Neural progenitor cell (in vitro differentiated cells): ENCODE data around the gene ADH1C. TPM values are rescaled to one million over a fixed set of nuclear protein-coding genes. Genes with fewer than 3 reads are reported as not detected.

Experiments used
- DNase-seq: peaks from one replicate; pipeline ENCODE4 v3.0.0-alpha.2; 2016; ENCODE audit warnings: low spot score
- H2AFZ ChIP-seq: fragments of 200-600 bp; sonication (generic); replicated peaks from 2 replicates; pipeline ENCODE4 v1.6.1; 2016; ENCODE audit warnings: antibody characterized with exemption
- H3F3A ChIP-seq: fragments of 200-600 bp; sonication (generic); 2 replicates; pipeline ENCODE4 v1.6.1; 2016; ENCODE audit warnings: antibody characterized with exemption, low read depth
- H3K27ac ChIP-seq: fragments of 200-600 bp; sonication (generic); 2 replicates; pipeline ENCODE4 v1.5.1; 2016; ENCODE audit warnings: mild to moderate bottlenecking
- H3K27me3 ChIP-seq: fragments of 200-600 bp; sonication (generic); 2 replicates; pipeline ENCODE4 v1.6.1; 2016; ENCODE audit warnings: mild to moderate bottlenecking, moderate library complexity
- H3K36me3 ChIP-seq: fragments of 200-600 bp; sonication (generic); 2 replicates; pipeline ENCODE4 v1.5.1; 2016
- H3K4me1 ChIP-seq: fragments of 200-600 bp; sonication (generic); 2 replicates; pipeline ENCODE4 v1.6.1; 2016; ENCODE audit warnings: mixed run types
- H3K4me2 ChIP-seq: fragments of 200-600 bp; sonication (generic); 2 replicates; pipeline ENCODE4 v1.6.1; 2016
- H3K4me3 ChIP-seq: fragments of 200-600 bp; sonication (generic); 2 replicates; pipeline ENCODE4 v1.5.1; 2016
- H3K79me2 ChIP-seq: fragments of 200-600 bp; sonication (generic); 2 replicates; pipeline ENCODE4 v1.6.1; 2016; ENCODE audit warnings: low read depth
- H3K9ac ChIP-seq: fragments of 200-600 bp; sonication (generic); 2 replicates; pipeline ENCODE4 v1.6.1; 2016
- H3K9me3 ChIP-seq: fragments of 200-600 bp; sonication (generic); 2 replicates; pipeline ENCODE4 v1.5.1; 2016; ENCODE audit warnings: low read depth
- H4K20me1 ChIP-seq: fragments of 200-600 bp; sonication (generic); 2 replicates; pipeline ENCODE4 v1.6.1; 2016; ENCODE audit warnings: low read depth
- H3K27ac Mint-ChIP-seq: 3 replicates; pipeline ENCODE4 v1.8.0; 2021; ENCODE audit warnings: mixed read lengths
- H3K27me3 Mint-ChIP-seq: 2 replicates; pipeline ENCODE4 v1.8.0; 2022; ENCODE audit warnings: low read depth, mild to moderate bottlenecking, inconsistent platforms, moderate library complexity, mixed read lengths; ENCODE audit not compliant: insufficient read depth
- H3K36me3 Mint-ChIP-seq: 3 replicates; pipeline ENCODE4 v1.8.0; 2021; ENCODE audit warnings: mixed read lengths
- H3K4me1 Mint-ChIP-seq: 3 replicates; pipeline ENCODE4 v1.8.0; 2021; ENCODE audit warnings: mixed read lengths
- H3K4me3 Mint-ChIP-seq: 3 replicates; pipeline ENCODE4 v1.8.0; 2021; ENCODE audit warnings: mild to moderate bottlenecking, moderate library complexity, mixed read lengths
- H3K9me3 Mint-ChIP-seq: 3 replicates; pipeline ENCODE4 v1.8.0; 2020; ENCODE audit warnings: mixed read lengths
- EZH2 ChIP-seq: fragments of 200-600 bp; sonication (generic); IDR thresholded peaks from 2 replicates; pipeline ENCODE4 v1.6.1; 2017; ENCODE audit warnings: antibody characterized with exemption, mild to moderate bottlenecking, moderate library complexity
- EZH2phosphoT487 ChIP-seq: fragments of 200-600 bp; sonication (generic); IDR thresholded peaks from 2 replicates; pipeline ENCODE4 v1.6.1; 2017; ENCODE audit warnings: antibody characterized with exemption
- total RNA-seq: library from RNA; depleted of rRNA; stranded (reverse); fragments of >200 nt; gene quantifications from 2 replicates; pipeline ENCODE4 v1.2.3, GENCODE V29; 2015; ENCODE audit warnings: low replicate concordance
- TF ChIP-seq, protein P1 (sequence below): fragments of 200-600 bp; sonication (generic); IDR thresholded peaks from 2 replicates; pipeline ENCODE4 v1.5.1; 2017; ENCODE audit warnings: antibody characterized with exemption, mild to moderate bottlenecking

Gene ADH1C
- total RNA-seq, 1 donor from 2014 or later, result not detected

DNA sequence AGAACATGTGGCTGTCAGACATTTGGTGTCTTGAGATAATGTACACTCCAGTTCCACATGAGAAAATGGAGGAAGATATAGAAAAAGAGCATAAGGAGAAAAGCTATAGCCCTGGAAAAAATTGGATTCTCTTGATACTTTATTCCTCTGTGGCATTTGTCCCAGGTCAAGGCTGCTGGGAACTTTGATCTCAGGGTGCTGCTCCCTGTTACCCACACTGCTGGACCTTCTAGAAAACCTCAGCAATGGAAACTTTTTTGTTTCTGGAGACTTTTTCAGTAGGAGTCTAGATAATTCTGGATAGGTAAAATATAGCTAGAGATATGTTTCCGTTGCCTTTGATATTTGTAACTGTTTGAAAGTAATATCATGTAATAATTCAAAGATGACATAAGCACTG, 11.1 kb downstream of the ADH1C start:
- Histone ChIP-seq H4K20me1 (no peaks in the 10 kb centered on the region), H3F3A (no peaks in the 10 kb centered on the region), H2AFZ (no peak overlapping the region), H3K4me3 (no peak overlapping the region), H3K27ac (no peak overlapping the region), H3K4me1 (no peaks in the 10 kb centered on the region), H3K9me3 (no peaks in the 10 kb centered on the region), H3K27me3 (no peaks in the 10 kb centered on the region), H3K36me3 (no peaks in the 10 kb centered on the region), H3K9ac (no peak overlapping the region), H3K79me2 (no peaks in the 10 kb centered on the region), H3K4me2 (no peak overlapping the region)
- Mint-ChIP-seq H3K4me1 (no peaks in the 10 kb centered on the region), H3K27me3 (no peaks in the 10 kb centered on the region), H3K27ac (no peak overlapping the region), H3K9me3 (no peaks in the 10 kb centered on the region), H3K4me3 (no peak overlapping the region), H3K36me3 (no peaks in the 10 kb centered on the region)
- no peak for DNase-seq
- TF ChIP-seq EZH2phosphoT487, result no peak
- TF ChIP-seq, protein P1, sequence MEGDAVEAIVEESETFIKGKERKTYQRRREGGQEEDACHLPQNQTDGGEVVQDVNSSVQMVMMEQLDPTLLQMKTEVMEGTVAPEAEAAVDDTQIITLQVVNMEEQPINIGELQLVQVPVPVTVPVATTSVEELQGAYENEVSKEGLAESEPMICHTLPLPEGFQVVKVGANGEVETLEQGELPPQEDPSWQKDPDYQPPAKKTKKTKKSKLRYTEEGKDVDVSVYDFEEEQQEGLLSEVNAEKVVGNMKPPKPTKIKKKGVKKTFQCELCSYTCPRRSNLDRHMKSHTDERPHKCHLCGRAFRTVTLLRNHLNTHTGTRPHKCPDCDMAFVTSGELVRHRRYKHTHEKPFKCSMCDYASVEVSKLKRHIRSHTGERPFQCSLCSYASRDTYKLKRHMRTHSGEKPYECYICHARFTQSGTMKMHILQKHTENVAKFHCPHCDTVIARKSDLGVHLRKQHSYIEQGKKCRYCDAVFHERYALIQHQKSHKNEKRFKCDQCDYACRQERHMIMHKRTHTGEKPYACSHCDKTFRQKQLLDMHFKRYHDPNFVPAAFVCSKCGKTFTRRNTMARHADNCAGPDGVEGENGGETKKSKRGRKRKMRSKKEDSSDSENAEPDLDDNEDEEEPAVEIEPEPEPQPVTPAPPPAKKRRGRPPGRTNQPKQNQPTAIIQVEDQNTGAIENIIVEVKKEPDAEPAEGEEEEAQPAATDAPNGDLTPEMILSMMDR, result no peak
- no peak for TF ChIP-seq EZH2

DNA sequence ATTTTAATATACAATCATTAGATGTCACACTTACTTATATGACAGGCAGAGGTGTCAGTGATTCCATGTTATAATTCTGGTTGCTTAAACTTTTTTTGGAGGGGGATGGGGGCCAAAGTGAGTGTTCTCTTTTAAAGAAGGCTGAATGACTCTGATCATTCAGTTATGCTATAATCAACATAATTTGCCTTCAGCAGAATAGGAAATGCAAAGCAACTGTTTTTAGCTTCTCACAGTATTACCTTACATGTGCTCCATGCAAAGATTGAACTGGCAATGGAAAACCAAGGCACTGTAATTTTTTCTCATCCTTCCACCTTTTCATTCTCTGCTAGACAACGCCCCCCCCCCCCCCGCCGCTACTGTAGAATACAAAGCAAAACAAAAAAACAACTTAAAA, 13.4 kb downstream of the ADH1C start:
- Mint-ChIP-seq H3K27me3 (no peaks in the 10 kb centered on the region), H3K9me3 (no peaks in the 10 kb centered on the region), H3K4me3 (no peak overlapping the region), H3K4me1 (no peaks in the 10 kb centered on the region), H3K27ac (no peak overlapping the region), H3K36me3 (no peaks in the 10 kb centered on the region)
- Histone ChIP-seq H3K27me3 (no peaks in the 10 kb centered on the region), H3K9ac (no peak overlapping the region), H3K4me2 (no peak overlapping the region), H3K79me2 (no peaks in the 10 kb centered on the region), H3K36me3 (no peaks in the 10 kb centered on the region), H3F3A (no peaks in the 10 kb centered on the region), H3K9me3 (no peaks in the 10 kb centered on the region), H3K27ac (no peak overlapping the region), H2AFZ (no peak overlapping the region), H3K4me1 (no peaks in the 10 kb centered on the region), H4K20me1 (no peaks in the 10 kb centered on the region), H3K4me3 (no peak overlapping the region)
- no peak for DNase-seq
- no peak for TF ChIP-seq EZH2

DNA sequence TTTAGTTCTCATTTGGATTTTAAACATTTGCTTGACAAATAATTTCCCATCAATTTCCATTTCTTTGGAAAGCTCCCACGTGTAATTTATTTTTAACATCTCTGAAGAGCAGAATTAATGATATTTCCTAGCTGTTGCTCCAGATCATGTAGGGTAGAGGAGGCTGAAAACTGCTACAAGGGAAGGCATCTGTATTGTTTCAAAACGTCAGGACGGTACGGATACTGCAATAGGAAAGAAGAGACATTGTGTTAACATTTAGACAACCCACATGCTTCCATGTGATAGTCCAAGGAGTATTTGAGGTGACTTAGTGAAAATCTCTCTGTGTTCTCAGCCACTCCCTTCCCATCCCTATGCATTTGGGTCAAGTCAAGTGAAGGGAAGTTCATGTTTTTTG, 16.0 kb downstream of the ADH1C start:
- no peak for DNase-seq
- no peak overlapping the region for H3K9ac ChIP-seq
- Mint-ChIP-seq H3K27ac (no peak overlapping the region), H3K4me3 (no peak overlapping the region), H3K9me3 (no peaks in the 10 kb centered on the region), H3K4me1 (no peaks in the 10 kb centered on the region), H3K27me3 (no peaks in the 10 kb centered on the region), H3K36me3 (no peaks in the 10 kb centered on the region)
- H3K79me2 ChIP-seq, result no peaks in the 10 kb centered on the region
- no peaks in the 10 kb centered on the region for H3K36me3 ChIP-seq
- H2AFZ ChIP-seq, result peak overlapping the region; percentile 43
- no peak overlapping the region for H3K4me2 ChIP-seq
- H4K20me1 ChIP-seq, result no peaks in the 10 kb centered on the region
- no peaks in the 10 kb centered on the region for H3K9me3 ChIP-seq
- H3K4me3 ChIP-seq, result no peak overlapping the region
- no peak for TF ChIP-seq EZH2
- no peak for TF ChIP-seq EZH2phosphoT487
- TF ChIP-seq, protein P1, result no peak
- no peak overlapping the region for H3K27ac ChIP-seq
- H3K4me1 ChIP-seq, result no peaks in the 10 kb centered on the region
- no peaks in the 10 kb centered on the region for H3K27me3 ChIP-seq
- H3F3A ChIP-seq, result no peaks in the 10 kb centered on the region

DNA sequence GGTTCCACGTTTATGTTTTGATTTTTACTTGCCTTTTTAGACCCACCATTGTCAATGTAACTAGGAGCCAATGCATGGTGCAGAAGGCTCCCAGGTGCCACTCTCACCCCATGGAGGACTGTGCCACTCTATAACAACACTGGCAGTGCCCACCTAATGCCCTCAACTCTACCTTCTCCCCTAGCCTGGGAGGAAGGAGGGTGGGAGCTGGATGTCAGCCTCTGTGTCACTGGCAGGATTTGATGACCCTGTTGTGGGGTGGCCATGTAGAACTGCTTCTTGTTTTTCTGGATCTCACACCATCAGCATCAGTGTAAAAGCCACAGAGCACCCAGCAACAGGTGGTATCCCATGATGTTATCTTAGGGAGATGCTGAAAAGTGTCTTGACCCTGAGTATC, 17.7 kb downstream of the ADH1C start:
- no peak overlapping the region for H3K4me3 ChIP-seq
- H3K27ac ChIP-seq, result no peak overlapping the region
- no peaks in the 10 kb centered on the region for H3K36me3 ChIP-seq
- H3K27me3 ChIP-seq, result no peaks in the 10 kb centered on the region
- H3K27ac Mint-ChIP-seq, result no peak overlapping the region
- H3F3A ChIP-seq, result no peaks in the 10 kb centered on the region
- no peak for DNase-seq
- no peak overlapping the region for H3K4me3 Mint-ChIP-seq
- H3K79me2 ChIP-seq, result no peaks in the 10 kb centered on the region
- no peaks in the 10 kb centered on the region for H3K36me3 Mint-ChIP-seq
- H3K9ac ChIP-seq, result no peak overlapping the region
- no peaks in the 10 kb centered on the region for H3K9me3 ChIP-seq
- no peaks in the 10 kb centered on the region for H3K4me1 ChIP-seq
- H2AFZ ChIP-seq, result no peak overlapping the region
- no peaks in the 10 kb centered on the region for H3K9me3 Mint-ChIP-seq
- H4K20me1 ChIP-seq, result no peaks in the 10 kb centered on the region
- H3K4me1 Mint-ChIP-seq, result no peaks in the 10 kb centered on the region
- H3K4me2 ChIP-seq, result no peak overlapping the region
- TF ChIP-seq, protein P1, result no peak
- TF ChIP-seq EZH2, result no peak
- TF ChIP-seq EZH2phosphoT487, result no peak
- no peaks in the 10 kb centered on the region for H3K27me3 Mint-ChIP-seq
